OCI-LY7 (cell line): ENCODE results near the gene POU6F2. TPM values are rescaled to one million over a fixed set of nuclear protein-coding genes. Genes with fewer than 3 reads are reported as not detected.

Experiments
- BruUV-seq: library from RNA; stranded (reverse); fragments of 400-500 nt; replicated peaks from 2 replicates; lab custom pipeline; 2021; lab: Mats Ljungman, UMichigan
- CTCF ChIA-PET: fragments of 300-600 bp; sonication (Branson Sonifier 250); formaldehyde crosslinking; loops from one replicate; lab custom pipeline; 2022; ENCODE audit warnings: antibody characterized with exemption; ENCODE audit not compliant: unreplicated experiment; lab: Charles Lee
- POLR2A ChIA-PET: fragments of 300-600 bp; sonication (Branson Sonifier 250); formaldehyde crosslinking; loops from one replicate; lab custom pipeline; 2022; ENCODE audit warnings: antibody characterized with exemption; lab: Charles Lee
- DNase-seq: peaks from one replicate; pipeline ENCODE4 v3.0.0-alpha.2; 2015; ENCODE audit warnings: low spot score
- H2AFZ ChIP-seq: fragments of 200-600 bp; sonication (generic), shearing (Covaris generic); 2 replicates; pipeline ENCODE4 v1.6.1; 2014; ENCODE audit warnings: mild to moderate bottlenecking, antibody characterized with exemption, low read length, moderate library complexity
- H3K27ac ChIP-seq: fragments of 200-600 bp; sonication (generic); 2 replicates; pipeline ENCODE4 v1.5.1; 2014; ENCODE audit warnings: mixed run types, low read depth, mild to moderate bottlenecking, moderate library complexity, low read length, inconsistent platforms; ENCODE audit not compliant: poor library complexity, severe bottlenecking
- H3K36me3 ChIP-seq: fragments of 200-600 bp; sonication (generic); 2 replicates; pipeline ENCODE4 v1.6.1; 2014; ENCODE audit warnings: mild to moderate bottlenecking, antibody characterized with exemption, low read length, moderate library complexity, mixed read lengths; ENCODE audit not compliant: insufficient read depth
- H3K4me1 ChIP-seq: fragments of 200-600 bp; sonication (generic); 2 replicates; pipeline ENCODE4 v1.5.1; 2014; ENCODE audit warnings: mild to moderate bottlenecking, low read length; ENCODE audit not compliant: insufficient read depth, poor library complexity, severe bottlenecking
- H3K4me2 ChIP-seq: fragments of 200-600 bp; sonication (generic); 2 replicates; pipeline ENCODE4 v1.6.1; 2014; ENCODE audit warnings: mild to moderate bottlenecking, low read length
- H3K4me3 ChIP-seq: fragments of 200-600 bp; sonication (generic); 2 replicates; pipeline ENCODE4 v1.5.1; 2014; ENCODE audit warnings: mild to moderate bottlenecking, low read depth, low read length; ENCODE audit not compliant: poor library complexity, severe bottlenecking
- H3K79me2 ChIP-seq: fragments of 200-600 bp; sonication (generic); 2 replicates; pipeline ENCODE4 v1.6.1; 2016; ENCODE audit warnings: low read depth, mild to moderate bottlenecking, low read length, moderate library complexity, mixed read lengths; ENCODE audit not compliant: insufficient read depth
- H3K9me2 ChIP-seq: fragments of 200-600 bp; sonication (generic); 2 replicates; pipeline ENCODE4 v1.6.1; 2016; ENCODE audit warnings: mild to moderate bottlenecking, low read length, mixed read lengths; ENCODE audit not compliant: insufficient read depth
- H3K9me3 ChIP-seq: fragments of 200-600 bp; sonication (generic); 2 replicates; pipeline ENCODE4 v1.6.1; 2014; ENCODE audit warnings: mild to moderate bottlenecking, mixed run types, low read length, mixed read lengths
- H4K20me1 ChIP-seq: fragments of 200-600 bp; sonication (generic); 2 replicates; pipeline ENCODE4 v1.6.1; 2014; ENCODE audit warnings: mild to moderate bottlenecking, antibody characterized with exemption, low read length, moderate library complexity, mixed read lengths; ENCODE audit not compliant: insufficient read depth
- CTCF ChIP-seq: fragments of 200-600 bp; sonication (generic); conservative IDR thresholded peaks from 2 replicates; pipeline ENCODE4 v1.5.1; 2014; ENCODE audit warnings: mild to moderate bottlenecking, antibody characterized with exemption, low read length, moderate library complexity, mixed read lengths
- EZH2phosphoT487 ChIP-seq: fragments of 200-600 bp; sonication (generic); IDR thresholded peaks from 2 replicates; pipeline ENCODE4 v1.6.1; 2018; ENCODE audit warnings: low read depth, borderline replicate concordance, mild to moderate bottlenecking, mixed run types, antibody characterized with exemption, low read length, moderate library complexity, mixed read lengths
- intact Hi-C: fragments of 100-400 bp; cut with micrococcal nuclease; formaldehyde crosslinking; loops from one replicate; pipeline ENCODE4 v1.10.0; 2022; ENCODE audit not compliant: unreplicated experiment
- total RNA-seq, 2 experiments: library from RNA; depleted of rRNA in 1 of 2; stranded (reverse); fragments of >200 nt in 1 of 2; shearing (Covaris generic) in 1 of 2; gene quantifications; 2 replicates each; pipeline ENCODE4 v1.2.3, GENCODE V29; 2014 to 2022

The POU6F2 gene
- total RNA-seq, 2 experiments from 2014 or later, result 0.40 TPM; not detected in 1

- Histone ChIP-seq H3K9me2 (no peaks in the 10 kb centered on the region), H3K4me2 (no peak overlapping the region), H3K36me3 (no peaks in the 10 kb centered on the region), H3K4me1 (no peaks in the 10 kb centered on the region), H2AFZ (no peak overlapping the region), H3K79me2 (no peaks in the 10 kb centered on the region), H3K9me3 (no peaks in the 10 kb centered on the region), H3K27ac (no peak overlapping the region), H4K20me1 (no peaks in the 10 kb centered on the region), H3K4me3 (no peak overlapping the region)
- no TSS peak for BruUV-seq
- ChIA-PET POLR2A (interaction anchor here (0.8 kb wide), 1 partner anchor 14 kb away, joined by 3 read pairs; no protein-coding TSS in a partner anchor), CTCF (no interaction called here)
- TF ChIP-seq EZH2phosphoT487, result no peak
- no peak for TF ChIP-seq CTCF
- no peak for DNase-seq
- intact Hi-C loops, result no loop called here
These were observed 77.0 kb downstream of the POU6F2 start for GRCh38 chr7:39054731-39055130.

GRCh38 chr7:39056153-39056552 lies 78.4 kb downstream of the POU6F2 start:
- H3K27ac ChIP-seq, result no peak overlapping the region
- H3K79me2 ChIP-seq, result no peaks in the 10 kb centered on the region
- no peak overlapping the region for H3K4me3 ChIP-seq
- H3K36me3 ChIP-seq, result no peaks in the 10 kb centered on the region
- intact Hi-C loops, result no loop called here
- no peaks in the 10 kb centered on the region for H3K9me3 ChIP-seq
- DNase-seq, result no peak
- BruUV-seq, result no TSS peak
- ChIA-PET POLR2A (interaction anchor here (0.6 kb wide), 1 partner anchor 488 kb away, joined by 3 read pairs; no protein-coding TSS in a partner anchor), CTCF (no interaction called here)
- no peaks in the 10 kb centered on the region for H4K20me1 ChIP-seq
- H3K4me2 ChIP-seq, result no peak overlapping the region
- no peaks in the 10 kb centered on the region for H3K9me2 ChIP-seq
- no peak overlapping the region for H2AFZ ChIP-seq
- TF ChIP-seq CTCF (no peak), EZH2phosphoT487 (no peak)
- H3K4me1 ChIP-seq, result no peaks in the 10 kb centered on the region

- CTCF ChIA-PET, result no interaction called here
These were observed 85.1 kb downstream of the POU6F2 start for GRCh38 chr7:39062811-39063210.

More at GRCh38 chr7:39062811-39063210, 85.1 kb downstream of the POU6F2 start:
- Histone ChIP-seq H2AFZ (no peak overlapping the region), H3K79me2 (no peaks in the 10 kb centered on the region), H3K4me3 (no peak overlapping the region), H3K9me3 (no peaks in the 10 kb centered on the region), H3K9me2 (no peaks in the 10 kb centered on the region), H3K36me3 (no peaks in the 10 kb centered on the region), H3K4me1 (no peaks in the 10 kb centered on the region), H3K27ac (no peak overlapping the region), H3K4me2 (no peak overlapping the region), H4K20me1 (no peaks in the 10 kb centered on the region)
- BruUV-seq, result no TSS peak
- POLR2A ChIA-PET, result no interaction called here
- DNase-seq, result no peak
- no peak for TF ChIP-seq EZH2phosphoT487
- TF ChIP-seq CTCF, result no peak
- intact Hi-C loops, result no loop called here
